H9 (cell line): Measurements from ENCODE around the gene TGFBR2. TPM values are rescaled to one million over a fixed set of nuclear protein-coding genes. Genes with fewer than 3 reads are reported as not detected.

Source experiments
- DNase-seq: peaks from one replicate; pipeline ENCODE4 v3.0.0-alpha.2; 2017
- H2AFZ ChIP-seq: one replicate; pipeline ENCODE4 v1.6.1; 2013; ENCODE audit warnings: mild to moderate bottlenecking, low read length, control low read depth, moderate library complexity
- H2AK5ac ChIP-seq: 2 replicates; pipeline ENCODE4 v1.6.1; 2013; ENCODE audit warnings: low read length, control low read depth, mixed read lengths; ENCODE audit not compliant: insufficient read length
- H2BK120ac ChIP-seq: one replicate; pipeline ENCODE4 v1.6.1; 2013; ENCODE audit warnings: low read depth, mild to moderate bottlenecking, low read length, control low read depth, inconsistent platforms; ENCODE audit not compliant: poor library complexity, severe bottlenecking
- H2BK12ac ChIP-seq: 2 replicates; pipeline ENCODE4 v1.6.1; 2013; ENCODE audit warnings: low read length, control low read depth, mixed read lengths, low read depth; ENCODE audit not compliant: insufficient read length
- H2BK15ac ChIP-seq: 2 replicates; pipeline ENCODE4 v1.6.1; 2013; ENCODE audit warnings: low read depth, low read length, control low read depth
- H2BK20ac ChIP-seq: one replicate; pipeline ENCODE4 v1.6.1; 2013; ENCODE audit warnings: low read depth, mild to moderate bottlenecking, low read length, control low read depth, inconsistent platforms; ENCODE audit not compliant: poor library complexity, severe bottlenecking
- H2BK5ac ChIP-seq: 2 replicates; pipeline ENCODE4 v1.6.1; 2013; ENCODE audit warnings: low read length, control low read depth, mixed read lengths; ENCODE audit not compliant: insufficient read length
- H3K14ac ChIP-seq: 2 replicates; pipeline ENCODE4 v1.6.1; 2013; ENCODE audit warnings: low read length, control low read depth; ENCODE audit not compliant: insufficient read depth
- H3K18ac ChIP-seq: 2 replicates; pipeline ENCODE4 v1.6.1; 2013; ENCODE audit warnings: low read depth, mild to moderate bottlenecking, mixed read lengths, low read length, control low read depth; ENCODE audit not compliant: insufficient read length
- H3K23ac ChIP-seq: 2 replicates; pipeline ENCODE4 v1.6.1; 2013; ENCODE audit warnings: low read length, control low read depth, mixed read lengths, low read depth; ENCODE audit not compliant: insufficient read length
- H3K23me2 ChIP-seq: 2 replicates; pipeline ENCODE4 v1.6.1; 2013; ENCODE audit warnings: low read depth, mild to moderate bottlenecking, mixed read lengths, low read length, control low read depth; ENCODE audit not compliant: insufficient read length, poor library complexity, severe bottlenecking
- H3K27ac ChIP-seq: 2 replicates; pipeline ENCODE4 v1.5.1; 2013; ENCODE audit warnings: low read length, control low read depth, mixed read lengths, low read depth; ENCODE audit not compliant: insufficient read length
- H3K27me3 ChIP-seq: 2 replicates; pipeline ENCODE4 v1.6.1; 2013; ENCODE audit warnings: low read length, control low read depth, inconsistent platforms; ENCODE audit not compliant: insufficient read depth
- H3K4ac ChIP-seq: 2 replicates; pipeline ENCODE4 v1.6.1; 2013; ENCODE audit warnings: low read depth, mild to moderate bottlenecking, control low read depth, inconsistent platforms, low read length, moderate library complexity
- H3K4me1 ChIP-seq: 2 replicates; pipeline ENCODE4 v1.6.1; 2013; ENCODE audit warnings: low read length, control low read depth, inconsistent platforms; ENCODE audit not compliant: insufficient read depth
- H3K4me2 ChIP-seq: 2 replicates; pipeline ENCODE4 v1.6.1; 2013; ENCODE audit warnings: low read length, control low read depth, mixed read lengths; ENCODE audit not compliant: insufficient read length, insufficient read depth
- H3K56ac ChIP-seq: 2 replicates; pipeline ENCODE4 v1.6.1; 2013; ENCODE audit warnings: low read depth, mild to moderate bottlenecking, mixed read lengths, low read length, control low read depth; ENCODE audit not compliant: insufficient read length
- H3K79me1 ChIP-seq: 2 replicates; pipeline ENCODE4 v1.6.1; 2013; ENCODE audit warnings: low read depth, mild to moderate bottlenecking, moderate library complexity, low read length, control low read depth, inconsistent platforms; ENCODE audit not compliant: insufficient read depth, poor library complexity, severe bottlenecking
- H3K79me2 ChIP-seq: 2 replicates; pipeline ENCODE4 v1.6.1; 2013; ENCODE audit warnings: low read length, control low read depth, inconsistent platforms; ENCODE audit not compliant: insufficient read depth
- H3K9ac ChIP-seq: 2 replicates; pipeline ENCODE4 v1.6.1; 2013; ENCODE audit warnings: low read length, control low read depth, mixed read lengths; ENCODE audit not compliant: insufficient read length; ENCODE audit errors: extremely low read depth
- H3K9me3 ChIP-seq: one replicate; pipeline ENCODE4 v1.6.1; 2013; ENCODE audit warnings: low read depth, low read length, inconsistent platforms; ENCODE audit not compliant: control insufficient read depth
- H3T11ph ChIP-seq: one replicate; pipeline ENCODE4 v1.6.1; 2013; ENCODE audit warnings: mild to moderate bottlenecking, low read length, control low read depth, inconsistent platforms
- H4K20me1 ChIP-seq: one replicate; pipeline ENCODE4 v1.6.1; 2013; ENCODE audit not compliant: control insufficient read depth, insufficient read length, insufficient read depth
- H4K5ac ChIP-seq: 2 replicates; pipeline ENCODE4 v1.6.1; 2013; ENCODE audit warnings: low read depth, mild to moderate bottlenecking, mixed read lengths, low read length, control low read depth; ENCODE audit not compliant: insufficient read length
- H4K8ac ChIP-seq: replicated peaks from 2 replicates; pipeline ENCODE4 v1.6.1; 2013; ENCODE audit warnings: low read length, control low read depth, mixed read lengths, low read depth; ENCODE audit not compliant: insufficient read length
- H4K91ac ChIP-seq: 2 replicates; pipeline ENCODE4 v1.6.1; 2013; ENCODE audit warnings: low read depth, mild to moderate bottlenecking, moderate library complexity, mixed read lengths, low read length, control low read depth; ENCODE audit not compliant: insufficient read length
- H3K27ac Mint-ChIP-seq, 3 experiments: 2 replicates in 2 of 3; 3 replicates in 1 of 3; pipeline ENCODE4 v1.8.0; 2020 to 2021; ENCODE audit warnings: mixed read lengths in 3 of 3, mild to moderate bottlenecking in 1 of 3, moderate library complexity in 1 of 3
- H3K27me3 Mint-ChIP-seq: 2 replicates; pipeline ENCODE4 v1.8.0; 2021; ENCODE audit warnings: low read depth, mild to moderate bottlenecking, moderate library complexity, mixed read lengths
- H3K36me3 Mint-ChIP-seq, 3 experiments: 2 replicates in 2 of 3; 3 replicates in 1 of 3; pipeline ENCODE4 v1.8.0; 2020 to 2021; ENCODE audit warnings: low read depth in 3 of 3, mixed read lengths in 3 of 3; ENCODE audit not compliant: insufficient read depth in 1 of 3
- H3K4me1 Mint-ChIP-seq, 2 experiments: 2 replicates each; pipeline ENCODE4 v1.8.0; 2020; ENCODE audit warnings: mixed read lengths in 2 of 2
- H3K4me3 Mint-ChIP-seq, 2 experiments: 2 replicates in 1 of 2; 3 replicates in 1 of 2; pipeline ENCODE4 v1.8.0; 2020 to 2021; ENCODE audit warnings: mild to moderate bottlenecking in 2 of 2, mixed read lengths in 2 of 2, moderate library complexity in 1 of 2
- H3K9me3 Mint-ChIP-seq, 2 experiments: 2 replicates in 1 of 2; 3 replicates in 1 of 2; pipeline ENCODE4 v1.8.0; 2020; ENCODE audit warnings: mild to moderate bottlenecking in 2 of 2, mixed read lengths in 2 of 2, moderate library complexity in 1 of 2
- WGBS: extraction: QIAGEN DNeasy Blood & Tissue Kit; methylation state at CpG from one replicate; pipeline ENCODE4 v1.1.7; 2013; ENCODE audit warnings: missing lambda C conversion rate, low lambda C conversion rate, mixed read lengths; ENCODE audit not compliant: insufficient read length; ENCODE audit errors: extremely low coverage; 5-methylcytosine and 5-hydroxymethylcytosine counted together
- total RNA-seq: library from RNA; stranded (reverse); gene quantifications from 2 replicates; pipeline ENCODE4 v1.2.1, GENCODE V29; 2021
- TF ChIP-seq, protein P1 (sequence below): fragments of 200-600 bp; sonication (generic); conservative IDR thresholded peaks from 3 replicates; pipeline ENCODE4 v1.8.0; 2021; ENCODE audit warnings: antibody characterized with exemption, mild to moderate bottlenecking

TGFBR2 gene
- total RNA-seq, 1 experiment from 2014 or later, result 10.6 TPM

GRCh38 chr3:30583973-30584372 is 22.4 kb upstream of the TGFBR2 start:
- Histone ChIP-seq H3K4ac (no peak overlapping the region), H4K5ac (no peak overlapping the region), H3K14ac (no peak overlapping the region), H3K79me1 (no peaks in the 10 kb centered on the region), H3K4me2 (no peak overlapping the region), H2AFZ (no peak overlapping the region), H2BK15ac (no peak overlapping the region), H4K8ac (no peak overlapping the region), H3K9me3 (no peaks in the 10 kb centered on the region), H2BK5ac (no peak overlapping the region), H3K23ac (no peak overlapping the region), H3T11ph (no peak overlapping the region), H3K56ac (no peak overlapping the region), H4K20me1 (no peaks in the 10 kb centered on the region), H3K18ac (no peak overlapping the region), H3K4me1 (peaks cover 6% of the 10 kb centered on the region; the same call in 1 of the 2 replicates), H3K27me3 (no peaks in the 10 kb centered on the region), H3K9ac (no peak overlapping the region), H2BK12ac (no peak overlapping the region), H2BK120ac (no peak overlapping the region), H3K23me2 (no peaks in the 10 kb centered on the region), H4K91ac (no peak overlapping the region), H3K27ac (no peak overlapping the region), H2AK5ac (no peak overlapping the region), H2BK20ac (no peak overlapping the region), H3K79me2 (no peaks in the 10 kb centered on the region)
- Mint-ChIP-seq H3K27me3 (no peaks in the 10 kb centered on the region; the same call in 1 of the 2 replicates), H3K9me3 (peaks cover 0 to 2% of the 10 kb centered on the region in 2 experiments; a peak in 1 of 5 replicates), H3K4me3 (no peak overlapping the region), H3K36me3 (no peaks in the 10 kb centered on the region), H3K27ac (no peak overlapping the region), H3K4me1 (peaks cover 14 to 17% of the 10 kb centered on the region in 2 experiments)
- no CpG with 5 or more reads among the region's 1 CpG for WGBS
- TF ChIP-seq, protein P1, sequence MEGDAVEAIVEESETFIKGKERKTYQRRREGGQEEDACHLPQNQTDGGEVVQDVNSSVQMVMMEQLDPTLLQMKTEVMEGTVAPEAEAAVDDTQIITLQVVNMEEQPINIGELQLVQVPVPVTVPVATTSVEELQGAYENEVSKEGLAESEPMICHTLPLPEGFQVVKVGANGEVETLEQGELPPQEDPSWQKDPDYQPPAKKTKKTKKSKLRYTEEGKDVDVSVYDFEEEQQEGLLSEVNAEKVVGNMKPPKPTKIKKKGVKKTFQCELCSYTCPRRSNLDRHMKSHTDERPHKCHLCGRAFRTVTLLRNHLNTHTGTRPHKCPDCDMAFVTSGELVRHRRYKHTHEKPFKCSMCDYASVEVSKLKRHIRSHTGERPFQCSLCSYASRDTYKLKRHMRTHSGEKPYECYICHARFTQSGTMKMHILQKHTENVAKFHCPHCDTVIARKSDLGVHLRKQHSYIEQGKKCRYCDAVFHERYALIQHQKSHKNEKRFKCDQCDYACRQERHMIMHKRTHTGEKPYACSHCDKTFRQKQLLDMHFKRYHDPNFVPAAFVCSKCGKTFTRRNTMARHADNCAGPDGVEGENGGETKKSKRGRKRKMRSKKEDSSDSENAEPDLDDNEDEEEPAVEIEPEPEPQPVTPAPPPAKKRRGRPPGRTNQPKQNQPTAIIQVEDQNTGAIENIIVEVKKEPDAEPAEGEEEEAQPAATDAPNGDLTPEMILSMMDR, result no peak
- no peak for DNase-seq
